K562 (cell line): ENCODE data around the gene SAMD14. TPM values are rescaled to one million over a fixed set of nuclear protein-coding genes. Genes with fewer than 3 reads are reported as not detected.

ENCODE experiments used
- CHD2 ChIP-seq: IDR thresholded peaks from 2 replicates; pipeline ENCODE4 v1.6.1; 2011; ENCODE audit warnings: low read depth, low read length
- EP300 ChIP-seq: IDR thresholded peaks from 2 replicates; pipeline ENCODE4 v1.6.1; 2012; ENCODE audit warnings: low read length, improper control_type of control experiment
- EP400 ChIP-seq: fragments of 450-650 bp; IDR thresholded peaks from 2 replicates; pipeline ENCODE4 v1.6.1; 2017; ENCODE audit warnings: antibody characterized with exemption, mild to moderate bottlenecking, moderate library complexity
- MAFK ChIP-seq: IDR thresholded peaks from 2 replicates; pipeline ENCODE4 v1.6.1; 2011; ENCODE audit warnings: low read length, improper control_type of control experiment
- MLLT1 ChIP-seq, 2 experiments: fragments of 450-650 bp; IDR thresholded peaks; 2 replicates each; pipeline ENCODE4 v1.6.1; 2016
- NFYB ChIP-seq: IDR thresholded peaks from 2 replicates; pipeline ENCODE4 v1.6.1; 2011; ENCODE audit warnings: mild to moderate bottlenecking, moderate library complexity; ENCODE audit not compliant: insufficient read length; ENCODE audit errors: extremely low read depth
- PHF21A ChIP-seq: fragments of 450-650 bp; IDR thresholded peaks from 2 replicates; pipeline ENCODE4 v1.6.1; 2017; ENCODE audit warnings: low read depth, borderline replicate concordance
- RBM39 ChIP-seq: fragments of 200-400 bp; formaldehyde crosslinking; optimal IDR thresholded peaks from 2 replicates; pipeline ENCODE3; 2018; ENCODE audit warnings: low read depth, low read length
- ZBTB7A ChIP-seq: IDR thresholded peaks from 2 replicates; pipeline ENCODE4 v1.6.1; 2011; ENCODE audit warnings: low read depth, mild to moderate bottlenecking, low read length, moderate library complexity, borderline replicate concordance; ENCODE audit not compliant: control insufficient read depth
- ZNF263 ChIP-seq: sonication (generic); formaldehyde crosslinking; IDR thresholded peaks from 2 replicates; pipeline ENCODE4 v1.8.0; 2022; ENCODE audit warnings: mild to moderate bottlenecking, missing genetic modification reagents, borderline replicate concordance
- ZNF384 ChIP-seq: IDR thresholded peaks from 2 replicates; pipeline ENCODE4 v1.6.1; 2012; ENCODE audit warnings: low read depth, low read length, improper control_type of control experiment
- ZNF764 ChIP-seq: fragments of 250-450 bp; sonication (Bioruptor Pico); IDR thresholded peaks from 2 replicates; pipeline ENCODE4 v1.4.0; 2020; ENCODE audit warnings: low read depth, mild to moderate bottlenecking, moderate library complexity
- polyA plus RNA-seq, 8 experiments: library from polyadenylated mRNA; depleted of rRNA in 4 of 8; stranded (reverse) in 5 of 8; unstranded in 3 of 8; fragments of >200 nt; fragmentation: Nextera tagmentation in 2 of 8; fragmentation: Illumina TruSeq in 1 of 8; extraction: Ambion mirVana in 2 of 8; extraction: Trizol in 1 of 8; gene quantifications; 2 replicates each; pipeline versions ENCODE4 v1.2.1 to v1.2.3, GENCODE V29; 2011 to 2014; ENCODE audit warnings: inconsistent platforms in 1 of 8, missing spikeins in 1 of 8
- total RNA-seq, 7 experiments: library from RNA; depleted of rRNA in 6 of 7; stranded (reverse); fragments of >200 nt in 6 of 7; fragmentation: Illumina TruSeq in 2 of 7; extraction: Trizol in 2 of 7; gene quantifications; 2 replicates each; pipeline versions ENCODE4 v1.2.1 to v1.2.3, GENCODE V29; 2011 to 2021; ENCODE audit warnings: low replicate concordance in 1 of 7
- TF ChIP-seq, protein P1 (sequence below): sonication (generic); formaldehyde crosslinking; IDR thresholded peaks from 2 replicates; pipeline ENCODE4 v1.8.1; 2023; ENCODE audit warnings: mild to moderate bottlenecking, missing genetic modification reagents
- TF ChIP-seq, protein P2 (sequence below), 2 experiments: fragments of 250-450 bp in 1 of 2; fragments of 450-650 bp in 1 of 2; sonication (Bioruptor Pico) in 1 of 2; IDR thresholded peaks; 2 replicates each; pipeline versions ENCODE4 v1.6.1 to v1.8.0; 2016 to 2021; ENCODE audit warnings: mild to moderate bottlenecking in 2 of 2, moderate library complexity in 2 of 2, missing compliant biosample characterization in 1 of 2, missing genetic modification characterization in 1 of 2
- TF ChIP-seq, protein P3 (sequence below): IDR thresholded peaks from 2 replicates; pipeline ENCODE4 v1.6.1; 2014; ENCODE audit warnings: antibody characterized with exemption

Gene SAMD14
- total and polyA plus RNA-seq, 9 of the 15 experiments (the other 6 are each of a cell fraction or from before 2014, with no cell fraction given): 0.04 to 0.07 TPM; not detected in 7

GRCh38 chr17:50139950-50140885 is 10.3 kb upstream of the SAMD14 start (continued):
- TF ChIP-seq MLLT1 (IDR thresholded peaks at IDR 0.05) (peak in 1 of 2 experiments; percentile 50; a peak in 1 of 4 replicates), NFYB (no peak), ZNF764 (CRISPR knock-in tag) (no peak), EP400 (no peak), EP300 (peak; percentile 27; the same call in 1 of the 2 replicates), ZBTB7A (no peak), ZNF263 (peak; percentile 87), MAFK (peak; percentile 23; the same call in 1 of the 2 replicates), CHD2 (no peak), ZNF384 (no peak), PHF21A (peak; percentile 53; the same call in 1 of the 2 replicates), RBM39 (no peak)
- TF ChIP-seq, protein P1, sequence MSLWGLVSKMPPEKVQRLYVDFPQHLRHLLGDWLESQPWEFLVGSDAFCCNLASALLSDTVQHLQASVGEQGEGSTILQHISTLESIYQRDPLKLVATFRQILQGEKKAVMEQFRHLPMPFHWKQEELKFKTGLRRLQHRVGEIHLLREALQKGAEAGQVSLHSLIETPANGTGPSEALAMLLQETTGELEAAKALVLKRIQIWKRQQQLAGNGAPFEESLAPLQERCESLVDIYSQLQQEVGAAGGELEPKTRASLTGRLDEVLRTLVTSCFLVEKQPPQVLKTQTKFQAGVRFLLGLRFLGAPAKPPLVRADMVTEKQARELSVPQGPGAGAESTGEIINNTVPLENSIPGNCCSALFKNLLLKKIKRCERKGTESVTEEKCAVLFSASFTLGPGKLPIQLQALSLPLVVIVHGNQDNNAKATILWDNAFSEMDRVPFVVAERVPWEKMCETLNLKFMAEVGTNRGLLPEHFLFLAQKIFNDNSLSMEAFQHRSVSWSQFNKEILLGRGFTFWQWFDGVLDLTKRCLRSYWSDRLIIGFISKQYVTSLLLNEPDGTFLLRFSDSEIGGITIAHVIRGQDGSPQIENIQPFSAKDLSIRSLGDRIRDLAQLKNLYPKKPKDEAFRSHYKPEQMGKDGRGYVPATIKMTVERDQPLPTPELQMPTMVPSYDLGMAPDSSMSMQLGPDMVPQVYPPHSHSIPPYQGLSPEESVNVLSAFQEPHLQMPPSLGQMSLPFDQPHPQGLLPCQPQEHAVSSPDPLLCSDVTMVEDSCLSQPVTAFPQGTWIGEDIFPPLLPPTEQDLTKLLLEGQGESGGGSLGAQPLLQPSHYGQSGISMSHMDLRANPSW (CRISPR knock-in tag): no peak
- TF ChIP-seq, protein P2, sequence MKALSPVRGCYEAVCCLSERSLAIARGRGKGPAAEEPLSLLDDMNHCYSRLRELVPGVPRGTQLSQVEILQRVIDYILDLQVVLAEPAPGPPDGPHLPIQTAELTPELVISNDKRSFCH (CRISPR knock-in tag; IDR thresholded peaks at IDR 0.05): no peak
- TF ChIP-seq, protein P2 (tag; IDR thresholded peaks at IDR 0.05): no peak
- TF ChIP-seq, protein P3, sequence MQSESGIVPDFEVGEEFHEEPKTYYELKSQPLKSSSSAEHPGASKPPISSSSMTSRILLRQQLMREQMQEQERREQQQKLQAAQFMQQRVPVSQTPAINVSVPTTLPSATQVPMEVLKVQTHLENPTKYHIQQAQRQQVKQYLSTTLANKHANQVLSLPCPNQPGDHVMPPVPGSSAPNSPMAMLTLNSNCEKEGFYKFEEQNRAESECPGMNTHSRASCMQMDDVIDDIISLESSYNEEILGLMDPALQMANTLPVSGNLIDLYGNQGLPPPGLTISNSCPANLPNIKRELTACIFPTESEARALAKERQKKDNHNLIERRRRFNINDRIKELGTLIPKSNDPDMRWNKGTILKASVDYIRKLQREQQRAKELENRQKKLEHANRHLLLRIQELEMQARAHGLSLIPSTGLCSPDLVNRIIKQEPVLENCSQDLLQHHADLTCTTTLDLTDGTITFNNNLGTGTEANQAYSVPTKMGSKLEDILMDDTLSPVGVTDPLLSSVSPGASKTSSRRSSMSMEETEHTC: no peak
